HepG2 (cell line): Measurements from ENCODE around the gene PLCL2.

ENCODE experiments used
- CTCF ChIP-seq: sonication (generic); formaldehyde crosslinking; IDR thresholded peaks from 2 replicates; pipeline ENCODE4 v1.5.0; 2020; ENCODE audit warnings: mild to moderate bottlenecking, missing genetic modification reagents, moderate library complexity
- DNMT3B ChIP-seq: conservative IDR thresholded peaks from 2 replicates; pipeline ENCODE4 v1.6.1; 2016; ENCODE audit warnings: missing biosample characterization, control low read depth
- ELF4 ChIP-seq: sonication (generic); formaldehyde crosslinking; IDR thresholded peaks from 2 replicates; pipeline ENCODE4 v1.5.0; 2020; ENCODE audit warnings: missing genetic modification reagents, mild to moderate bottlenecking, moderate library complexity, borderline replicate concordance
- FOXK2 ChIP-seq: fragments of 450-650 bp; IDR thresholded peaks from 2 replicates; pipeline ENCODE4 v1.6.1; 2016
- SMAD3 ChIP-seq: sonication (generic); formaldehyde crosslinking; IDR thresholded peaks from 2 replicates; pipeline ENCODE4 v1.4.0; 2020; ENCODE audit warnings: missing genetic modification reagents
- ZNF230 ChIP-seq: sonication (generic); formaldehyde crosslinking; IDR thresholded peaks from 2 replicates; pipeline ENCODE4 v1.4.0; 2020; ENCODE audit warnings: mild to moderate bottlenecking, missing genetic modification reagents
- ZNF563 ChIP-seq: sonication (generic); formaldehyde crosslinking; IDR thresholded peaks from 2 replicates; pipeline ENCODE4 v1.8.0; 2022; ENCODE audit warnings: mild to moderate bottlenecking, moderate library complexity, missing genetic modification reagents

DNA sequence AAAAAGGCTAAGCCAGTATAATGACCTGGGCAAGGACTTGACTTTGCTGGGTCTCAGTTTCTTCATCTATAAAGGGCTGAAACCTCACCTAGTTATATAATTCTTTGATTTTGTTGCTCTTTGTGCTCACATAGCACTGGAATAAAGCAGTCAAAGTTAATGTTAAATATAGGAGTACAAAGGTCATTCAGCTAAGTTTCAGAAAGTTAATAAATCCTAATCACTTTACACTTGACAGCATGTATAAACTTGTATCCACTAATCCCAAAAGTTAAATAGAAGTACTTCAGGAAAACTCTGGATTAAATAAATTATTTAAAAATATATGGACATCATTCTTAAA is 33.9 kb downstream of the PLCL2 start:
- TF ChIP-seq ZNF563 (CRISPR knock-in tag) (no peak), ELF4 (CRISPR knock-in tag) (no peak), FOXK2 (no peak), SMAD3 (CRISPR knock-in tag) (no peak), ZNF230 (CRISPR knock-in tag) (no peak), CTCF (no peak), DNMT3B (CRISPR knock-in tag) (no peak)
